GM13976 (cell line): ENCODE data around the gene UGT2B7.
"Not testable (repeated sequence)": the region's sequence is repeated elsewhere in the genome, so short reads cannot be mapped to it uniquely, and the experiment has no call there.

Experiments used
- DNase-seq: peaks from one replicate; pipeline ENCODE4 v3.0.0; 2012; ENCODE audit warnings: low spot score
- CTCF ChIP-seq: IDR thresholded peaks from 2 replicates; pipeline ENCODE4 v1.5.1; 2012; ENCODE audit warnings: borderline replicate concordance, mild to moderate bottlenecking; ENCODE audit not compliant: insufficient read depth; ENCODE audit errors: extremely low read depth, missing control alignments, control extremely low read depth
- in situ Hi-C: fragments of 300-500 bp; cut with MboI; formaldehyde crosslinking; loops from one replicate; pipeline ENCODE4 v1.12.0; 2022; ENCODE audit warnings: low sequenced_read_pairs, mixed read lengths, inconsistent platforms; ENCODE audit not compliant: unreplicated experiment

The UGT2B7 gene

GRCh38 chr4:69098470-69098869 is 2.2 kb downstream of the UGT2B7 start:
- TF ChIP-seq CTCF: no peak
- no peak for DNase-seq
- in situ Hi-C loops: no loop called here

- in situ Hi-C loops: no loop called here
- no peak for TF ChIP-seq CTCF
- no peak for DNase-seq
These were observed 3.6 kb downstream of the UGT2B7 start for GRCh38 chr4:69099910-69100309.

GRCh38 chr4:69102668-69103067 is 6.4 kb downstream of the UGT2B7 start:
- in situ Hi-C loops, DNase-seq: not testable (repeated sequence)

- in situ Hi-C loops: no loop called here
- no peak for TF ChIP-seq CTCF
- DNase-seq: no peak
These were observed 8.5 kb downstream of the UGT2B7 start for GRCh38 chr4:69104719-69105275.

GRCh38 chr4:69115151-69115850 is 19.0 kb downstream of the UGT2B7 start:
- in situ Hi-C loops, DNase-seq: not testable (repeated sequence)

GRCh38 chr4:69115851-69116213 is 19.6 kb downstream of the UGT2B7 start:
- no peak for TF ChIP-seq CTCF
- DNase-seq: no peak
- in situ Hi-C loops: no loop called here

GRCh38 chr4:69116645-69117321 is 20.5 kb downstream of the UGT2B7 start:
- in situ Hi-C loops: no loop called here
- TF ChIP-seq CTCF: no peak
- no peak for DNase-seq
